HepG2 (cell line): ENCODE measurements around the gene CCDC148. TPM values are rescaled to one million over a fixed set of nuclear protein-coding genes. Genes with fewer than 3 reads are reported as not detected.

ENCODE experiments used
- ATAC-seq: fragments of 200-7000 bp; cut with Tn5 transposase; 3 replicates; pipeline ENCODE4 v1.9.1; 2020; ENCODE audit warnings: mild to moderate bottlenecking, moderate library complexity
- BruUV-seq: library from RNA; stranded (reverse); fragments of 400-500 nt; replicated peaks from 2 replicates; lab custom pipeline; 2021; lab: Mats Ljungman, UMichigan
- CTCF ChIA-PET: fragments of 300-600 bp; formaldehyde crosslinking; extraction: SDS; loops from one replicate; lab custom pipeline; 2021; ENCODE audit warnings: low total read pairs, inconsistent platforms, low intra/inter-chr PET ratio; lab: Yijun Ruan, JAX
- POLR2A ChIA-PET: fragments of 350-600 bp; sonication (Branson Sonifier 250); formaldehyde crosslinking; loops from one replicate; lab custom pipeline; 2020; ENCODE audit warnings: antibody characterized with exemption, inconsistent platforms; lab: Yijun Ruan, JAX
- DNase-seq: peaks from one replicate; pipeline ENCODE4 v3.0.0-alpha.2; 2015; ENCODE audit warnings: low spot score
- FAIRE-seq: peaks from 3 replicates; lab custom pipeline; 2011; peaks lifted over from hg19 to GRCh38; lab: Jason Lieb, UNC
- H2AFZ ChIP-seq: one replicate; pipeline ENCODE4 v1.6.1; 2011; ENCODE audit warnings: low read length, inconsistent platforms
- H3K27ac ChIP-seq: fragments of 300-600 bp; 3 replicates; pipeline ENCODE4 v1.8.0; 2011; ENCODE audit warnings: mixed run types, mild to moderate bottlenecking, mixed read lengths, low read length, inconsistent platforms; ENCODE audit not compliant: insufficient read depth; ENCODE audit errors: extremely low read length
- H3K27me3 ChIP-seq, 2 experiments: fragments of 200-600 bp in 1 of 2; 2 replicates in 1 of 2; 3 replicates in 1 of 2; pipeline versions ENCODE4 v1.6.0 to v1.8.0; 2011; ENCODE audit warnings: low read length in 2 of 2, mild to moderate bottlenecking in 2 of 2, moderate library complexity in 2 of 2, inconsistent platforms in 1 of 2; ENCODE audit not compliant: insufficient read depth in 2 of 2, control insufficient read depth in 1 of 2
- H3K36me3 ChIP-seq, 2 experiments: fragments of 200-600 bp in 1 of 2; replicated peaks in 1 of 2; 2 replicates in 1 of 2; 3 replicates in 1 of 2; pipeline versions ENCODE4 v1.5.1 to v1.8.0; 2011; ENCODE audit warnings: low read length in 2 of 2, inconsistent platforms in 1 of 2; ENCODE audit not compliant: insufficient read depth in 2 of 2, control insufficient read depth in 1 of 2
- H3K4me1 ChIP-seq: 2 replicates; pipeline ENCODE4 v1.5.1; 2012; ENCODE audit warnings: low read length, inconsistent platforms; ENCODE audit not compliant: insufficient read depth
- H3K4me2 ChIP-seq: 2 replicates; pipeline ENCODE4 v1.6.0; 2011; ENCODE audit warnings: low read depth, low read length, inconsistent platforms
- H3K4me3 ChIP-seq, 3 experiments: fragments of 200-600 bp in 1 of 3; sonication (generic), shearing (Covaris generic) in 1 of 3; replicated peaks in 1 of 3; 2 replicates each; pipeline ENCODE4 v1.5.1; 2011 to 2016; ENCODE audit warnings: low read length in 3 of 3, inconsistent platforms in 2 of 3, low read depth in 2 of 3, mild to moderate bottlenecking in 2 of 3, control low read depth in 1 of 3, mixed read lengths in 1 of 3; ENCODE audit not compliant: insufficient read depth in 1 of 3
- H3K79me2 ChIP-seq: one replicate; pipeline ENCODE4 v1.6.1; 2011; ENCODE audit warnings: low read length, inconsistent platforms; ENCODE audit not compliant: insufficient read depth
- H3K9ac ChIP-seq: 2 replicates; pipeline ENCODE4 v1.6.0; 2011; ENCODE audit warnings: mild to moderate bottlenecking, low read depth, low read length, inconsistent platforms; ENCODE audit not compliant: insufficient read depth
- H3K9me3 ChIP-seq: 2 replicates; pipeline ENCODE4 v1.5.1; 2012; ENCODE audit warnings: mild to moderate bottlenecking, low read length
- H4K20me1 ChIP-seq: 2 replicates; pipeline ENCODE4 v1.6.0; 2011; ENCODE audit warnings: inconsistent platforms, mild to moderate bottlenecking, low read length, moderate library complexity; ENCODE audit not compliant: insufficient read depth
- ATF7 ChIP-seq, 2 experiments: fragments of 450-650 bp in 1 of 2; sonication (generic) in 1 of 2; formaldehyde crosslinking in 1 of 2; IDR thresholded peaks; 2 replicates each; pipeline versions ENCODE4 v1.4.0 to v1.6.1; 2016 to 2020; ENCODE audit warnings: antibody characterized with exemption in 1 of 2, mild to moderate bottlenecking in 1 of 2, missing genetic modification reagents in 1 of 2
- CEBPB ChIP-seq: IDR thresholded peaks from 2 replicates; pipeline ENCODE4 v1.6.1; 2011; ENCODE audit warnings: low read depth, low read length, improper control_type of control experiment, borderline replicate concordance
- CEBPG ChIP-seq: IDR thresholded peaks from 2 replicates; pipeline ENCODE4 v1.6.1; 2016
- CSRNP2 ChIP-seq: sonication (generic); formaldehyde crosslinking; conservative IDR thresholded peaks from 2 replicates; pipeline ENCODE4 v1.8.0; 2022; ENCODE audit warnings: low read depth, missing genetic modification reagents
- FOXP1 ChIP-seq, 2 experiments: fragments of 450-650 bp in 1 of 2; IDR thresholded peaks; 2 replicates each; pipeline ENCODE4 v1.6.1; 2017 to 2018; ENCODE audit warnings: antibody characterized with exemption in 1 of 2
- NFYC ChIP-seq: IDR thresholded peaks from 2 replicates; pipeline ENCODE4 v1.6.1; 2016; ENCODE audit warnings: missing genetic modification reagents, missing compliant biosample characterization
- SATB2 ChIP-seq: sonication (generic); formaldehyde crosslinking; IDR thresholded peaks from 2 replicates; pipeline ENCODE4 v1.5.0; 2020; ENCODE audit warnings: missing genetic modification reagents
- SOX13 ChIP-seq, 3 experiments: fragments of 450-650 bp in 1 of 3; sonication (generic) in 1 of 3; formaldehyde crosslinking in 1 of 3; IDR thresholded peaks in 2 of 3; conservative IDR thresholded peaks in 1 of 3; 2 replicates each; pipeline versions ENCODE4 v1.5.0 to v1.6.1; 2016 to 2020; ENCODE audit warnings: antibody characterized with exemption in 1 of 3, mild to moderate bottlenecking in 1 of 3, missing compliant biosample characterization in 1 of 3, missing genetic modification reagents in 1 of 3, moderate library complexity in 1 of 3
- SOX5 ChIP-seq: IDR thresholded peaks from 2 replicates; pipeline ENCODE4 v1.6.1; 2016; ENCODE audit warnings: borderline replicate concordance
- SP4 ChIP-seq: sonication (generic); formaldehyde crosslinking; IDR thresholded peaks from 2 replicates; pipeline ENCODE4 v1.8.1; 2023; ENCODE audit warnings: mild to moderate bottlenecking, missing genetic modification reagents
- SSRP1 ChIP-seq: IDR thresholded peaks from 2 replicates; pipeline ENCODE4 v1.6.1; 2016; ENCODE audit warnings: control low read depth
- TRIM24 ChIP-seq: sonication (generic); formaldehyde crosslinking; IDR thresholded peaks from 2 replicates; pipeline ENCODE4 v1.8.0; 2022; ENCODE audit warnings: mild to moderate bottlenecking, missing genetic modification reagents
- ZFP1 ChIP-seq: IDR thresholded peaks from 2 replicates; pipeline ENCODE4 v1.6.1; 2016
- ZFP36 ChIP-seq: fragments of 150-350 bp; IDR thresholded peaks from 2 replicates; pipeline ENCODE4 v1.6.1; 2018; ENCODE audit warnings: borderline replicate concordance, low read length, low read depth; ENCODE audit not compliant: partially characterized antibody
- ZNF121 ChIP-seq: sonication (generic); formaldehyde crosslinking; IDR thresholded peaks from 2 replicates; pipeline ENCODE4 v1.5.0; 2020; ENCODE audit warnings: mild to moderate bottlenecking, missing genetic modification reagents
- ZNF274 ChIP-seq: sonication (generic); formaldehyde crosslinking; IDR thresholded peaks from 2 replicates; pipeline ENCODE4 v1.5.1; 2020; ENCODE audit warnings: mild to moderate bottlenecking, missing genetic modification reagents
- ZNF556 ChIP-seq: sonication (generic); formaldehyde crosslinking; IDR thresholded peaks from 2 replicates; pipeline ENCODE4 v1.4.0; 2020; ENCODE audit warnings: mild to moderate bottlenecking, missing genetic modification reagents, borderline replicate concordance
- ZNF589 ChIP-seq: sonication (generic); formaldehyde crosslinking; conservative IDR thresholded peaks from 2 replicates; pipeline ENCODE4 v1.8.0; 2022; ENCODE audit warnings: mild to moderate bottlenecking, moderate library complexity, missing genetic modification reagents
- ZNF790 ChIP-seq: sonication (generic); formaldehyde crosslinking; IDR thresholded peaks from 2 replicates; pipeline ENCODE4 v1.8.0; 2022; ENCODE audit warnings: missing genetic modification reagents, mild to moderate bottlenecking, borderline replicate concordance
- ZNF891 ChIP-seq: sonication (generic); formaldehyde crosslinking; IDR thresholded peaks from 2 replicates; pipeline ENCODE4 v1.5.0; 2020; ENCODE audit warnings: mild to moderate bottlenecking, missing genetic modification reagents
- WGBS: methylation state at CpG from one replicate; pipeline ENCODE4 v1.1.6; 2017; ENCODE audit warnings: low lambda C conversion rate; 5-methylcytosine and 5-hydroxymethylcytosine counted together
- in situ Hi-C: cut with HindIII; loops from 2 replicates; pipeline ENCODE4 v1.10.0; 2017; ENCODE audit warnings: low pct_unique_long_range_greater_than_20kb; ENCODE audit not compliant: extremely low pct_ligation_motif_present
- intact Hi-C: fragments of 100-400 bp; cut with micrococcal nuclease; formaldehyde crosslinking; loops from one replicate; pipeline ENCODE4 v1.10.0; 2022; ENCODE audit not compliant: unreplicated experiment
- polyA plus RNA-seq, 8 experiments: library from polyadenylated mRNA; depleted of rRNA in 3 of 8; stranded (reverse) in 7 of 8; unstranded in 1 of 8; fragments of >200 nt; fragmentation: Illumina TruSeq in 4 of 8; extraction: Trizol in 4 of 8; gene quantifications; 2 replicates each; pipeline versions ENCODE4 v1.2.1 to v1.2.3, GENCODE V29; 2011 to 2016; ENCODE audit warnings: low read depth in 4 of 8, missing spikeins in 1 of 8, mixed read lengths in 1 of 8; ENCODE audit not compliant: insufficient read depth in 1 of 8
- total RNA-seq, 5 experiments: library from RNA; depleted of rRNA; stranded (reverse); fragments of >200 nt; fragmentation: Illumina TruSeq; extraction: Trizol; gene quantifications; 2 replicates each; pipeline ENCODE4 v1.2.3, GENCODE V29; 2016; ENCODE audit warnings: low read depth in 1 of 5

CCDC148 gene
- total and polyA plus RNA-seq, 2 of the 13 experiments (the other 11 are each of a cell fraction or from before 2014, with no cell fraction given), result 0.30 to 0.49 TPM

- intact Hi-C loops (no loop called here), in situ Hi-C loops (no loop called here)
- TF ChIP-seq TRIM24 (CRISPR knock-in tag), result no peak
- TF ChIP-seq CEBPB, result peak; percentile 61; the same call in 1 of the 2 replicates
- 0 out of 2 replicates have a peak, but pooled peaks have one; percentile 27 for TF ChIP-seq CEBPG (CRISPR knock-in tag)
- 0 out of 2 replicates have a peak, but pooled peaks have one; percentile 23 for TF ChIP-seq ATF7 (IDR thresholded peaks at IDR 0.05)
- no peak for TF ChIP-seq ATF7 (CRISPR knock-in tag; IDR thresholded peaks at IDR 0.05)
- H3K27ac ChIP-seq, result no peak overlapping the region
- DNase-seq, result no peak
- H3K9ac ChIP-seq, result no peak overlapping the region
- 3% methylated on average over 2 of the region's 2 CpGs for WGBS
- H3K9me3 ChIP-seq, result no peaks in the 10 kb centered on the region
- no peaks in the 10 kb centered on the region for H3K79me2 ChIP-seq
- no peaks in the 10 kb centered on the region for H3K36me3 ChIP-seq
- ATAC-seq, result no peak
- H4K20me1 ChIP-seq, result no peaks in the 10 kb centered on the region
- no peak overlapping the region for H3K4me2 ChIP-seq
- H2AFZ ChIP-seq, result no peak overlapping the region
- peaks cover 5% of the 10 kb centered on the region for H3K4me1 ChIP-seq
- CTCF ChIA-PET, result no interaction called here
- FAIRE-seq, result no peak
- no peak overlapping the region for H3K4me3 ChIP-seq
- BruUV-seq, result no TSS peak
- POLR2A ChIA-PET, result no interaction called here
- no peaks in the 10 kb centered on the region; a peak in 1 of 5 replicates for H3K27me3 ChIP-seq
Observed at GRCh38 chr2:158305501-158305900, 151.1 kb downstream of the CCDC148 start.

- no peak overlapping the region for H3K27ac ChIP-seq
- ChIA-PET CTCF (no interaction called here), POLR2A (no interaction called here)
- FAIRE-seq (no peak), ATAC-seq (no peak), DNase-seq (peak; percentile 19)
- no peak overlapping the region for H3K4me3 ChIP-seq
- in situ Hi-C loops, result no loop called here
- no TSS peak for BruUV-seq
- H3K9me3 ChIP-seq, result no peaks in the 10 kb centered on the region
- 5% methylated on average over 2 of the region's 2 CpGs for WGBS
- no peaks in the 10 kb centered on the region for H3K79me2 ChIP-seq
- H3K9ac ChIP-seq, result no peak overlapping the region
- H3K4me1 ChIP-seq, result peaks cover 12% of the 10 kb centered on the region
- no peaks in the 10 kb centered on the region for H3K36me3 ChIP-seq
- H3K4me2 ChIP-seq, result no peak overlapping the region; the same call in 1 of the 2 replicates
- no peaks in the 10 kb centered on the region; a peak in 1 of 5 replicates for H3K27me3 ChIP-seq
- H4K20me1 ChIP-seq, result no peaks in the 10 kb centered on the region
- H2AFZ ChIP-seq, result no peak overlapping the region
- intact Hi-C loops, result no loop called here
- TF ChIP-seq ZNF556 (no peak), SSRP1 (CRISPR knock-in tag) (no peak), ZNF589 (CRISPR knock-in tag) (no peak), SATB2 (no peak), ZNF790 (CRISPR knock-in tag) (no peak), ZFP1 (CRISPR knock-in tag) (no peak), CSRNP2 (no peak), SP4 (CRISPR knock-in tag) (no peak), ZFP36 (no peak), ZNF121 (CRISPR knock-in tag) (no peak), ZNF891 (CRISPR knock-in tag) (no peak), NFYC (CRISPR knock-in tag) (no peak), FOXP1 (IDR thresholded peaks at IDR 0.05) (no peak), FOXP1 (CRISPR knock-in tag; IDR thresholded peaks at IDR 0.05) (no peak), SOX5 (CRISPR knock-in tag) (peak; percentile 94), SOX13 (IDR thresholded peaks at IDR 0.05) (0 out of 2 replicates have a peak, but pooled peaks have one; percentile 33), SOX13 (CRISPR knock-in tag; conservative IDR thresholded peaks at IDR 0.05 in 1 of 2, IDR thresholded peaks at IDR 0.05 in 1 of 2) (peak in 1 of 2 experiments; percentile 93; a peak in 2 of 4 replicates), ZNF274 (CRISPR knock-in tag) (no peak)
Observed at GRCh38 chr2:158300394-158300793, 156.2 kb downstream of the CCDC148 start.
